ENCODE measurements around the gene HS3ST3B1.

HS3ST3B1 gene

DNA sequence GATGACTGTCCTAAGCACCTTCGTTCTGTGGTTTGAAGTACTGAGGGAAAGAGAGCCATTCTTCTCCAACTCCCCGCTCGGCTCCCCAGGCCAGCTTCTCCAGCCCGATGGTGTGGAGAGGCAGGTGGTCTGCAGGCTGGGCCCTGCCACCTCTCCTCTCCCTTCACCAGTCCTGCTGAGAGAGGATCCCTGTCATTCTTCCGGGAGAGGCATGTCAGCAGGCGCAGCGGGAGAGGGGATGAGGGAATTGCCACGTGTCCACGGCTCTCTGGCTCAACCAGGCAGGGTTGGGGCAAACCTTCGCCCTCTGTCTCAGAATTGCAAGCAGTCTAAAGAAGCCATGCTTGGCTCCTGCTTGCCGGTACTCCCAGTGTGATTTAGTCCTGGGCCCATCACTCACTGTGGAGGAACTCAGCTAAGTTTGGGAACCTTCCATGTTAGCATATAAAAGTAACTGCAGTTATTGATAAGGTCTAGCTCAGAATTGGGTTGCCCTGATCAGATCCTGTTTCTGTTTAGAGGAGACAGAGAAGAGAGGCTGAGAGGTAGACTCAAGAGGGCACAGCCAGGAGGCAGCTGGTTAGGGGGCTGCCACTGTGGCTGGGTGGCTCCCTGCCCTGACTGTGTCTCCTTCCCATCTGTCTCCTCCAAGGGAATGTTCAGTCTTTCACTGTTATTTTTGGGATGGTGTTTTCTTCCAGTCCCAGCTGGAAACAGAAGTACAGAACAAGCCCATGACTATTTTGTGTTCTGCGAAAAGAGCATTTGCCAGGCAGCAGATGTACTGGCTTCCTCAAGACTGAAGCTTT, 17.4 kb downstream of the HS3ST3B1 start:
- H3K27ac ChIP-seq = no peak overlapping the region
- DNase-seq = no peak
- H3K9me3 ChIP-seq = no peaks in the 10 kb centered on the region
- TF ChIP-seq, protein P1, sequence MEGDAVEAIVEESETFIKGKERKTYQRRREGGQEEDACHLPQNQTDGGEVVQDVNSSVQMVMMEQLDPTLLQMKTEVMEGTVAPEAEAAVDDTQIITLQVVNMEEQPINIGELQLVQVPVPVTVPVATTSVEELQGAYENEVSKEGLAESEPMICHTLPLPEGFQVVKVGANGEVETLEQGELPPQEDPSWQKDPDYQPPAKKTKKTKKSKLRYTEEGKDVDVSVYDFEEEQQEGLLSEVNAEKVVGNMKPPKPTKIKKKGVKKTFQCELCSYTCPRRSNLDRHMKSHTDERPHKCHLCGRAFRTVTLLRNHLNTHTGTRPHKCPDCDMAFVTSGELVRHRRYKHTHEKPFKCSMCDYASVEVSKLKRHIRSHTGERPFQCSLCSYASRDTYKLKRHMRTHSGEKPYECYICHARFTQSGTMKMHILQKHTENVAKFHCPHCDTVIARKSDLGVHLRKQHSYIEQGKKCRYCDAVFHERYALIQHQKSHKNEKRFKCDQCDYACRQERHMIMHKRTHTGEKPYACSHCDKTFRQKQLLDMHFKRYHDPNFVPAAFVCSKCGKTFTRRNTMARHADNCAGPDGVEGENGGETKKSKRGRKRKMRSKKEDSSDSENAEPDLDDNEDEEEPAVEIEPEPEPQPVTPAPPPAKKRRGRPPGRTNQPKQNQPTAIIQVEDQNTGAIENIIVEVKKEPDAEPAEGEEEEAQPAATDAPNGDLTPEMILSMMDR (IDR thresholded peaks at IDR 0.05) = no peak
- H3K36me3 ChIP-seq = no peaks in the 10 kb centered on the region
- no peaks in the 10 kb centered on the region for H3K4me1 ChIP-seq
- peaks cover 0 to 33% of the 10 kb centered on the region in 2 donors for H3K27me3 ChIP-seq
- intact Hi-C loops (cut with DNase I; ENCODE audit: low total_unique reads) = no loop called here
- H3K4me3 ChIP-seq = no peak overlapping the region

DNA sequence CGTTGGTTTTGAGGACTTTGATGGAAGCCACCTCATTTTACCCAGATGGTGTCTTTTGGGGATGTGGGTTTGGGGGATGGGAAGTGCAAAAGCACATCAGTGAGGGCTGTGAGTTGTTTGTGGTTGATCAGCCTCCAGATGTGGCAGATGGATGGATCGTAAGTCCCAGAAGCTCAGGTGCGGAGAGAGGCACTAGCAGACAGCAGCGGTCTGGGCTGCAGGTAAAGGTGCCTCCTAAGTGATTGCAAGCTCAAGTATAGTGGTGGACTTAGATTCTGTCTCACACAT, 18.0 kb downstream of the HS3ST3B1 start:
- TF ChIP-seq, protein P1 (IDR thresholded peaks at IDR 0.05) = no peak
- intact Hi-C loops (cut with DNase I; ENCODE audit: low total_unique reads) = no loop called here
- no peak for DNase-seq
- Histone ChIP-seq H3K4me1 (no peaks in the 10 kb centered on the region), H3K4me3 (no peak overlapping the region), H3K36me3 (no peaks in the 10 kb centered on the region), H3K27ac (no peak overlapping the region), H3K9me3 (no peaks in the 10 kb centered on the region), H3K27me3 (peaks cover 0 to 32% of the 10 kb centered on the region in 2 donors)

DNA sequence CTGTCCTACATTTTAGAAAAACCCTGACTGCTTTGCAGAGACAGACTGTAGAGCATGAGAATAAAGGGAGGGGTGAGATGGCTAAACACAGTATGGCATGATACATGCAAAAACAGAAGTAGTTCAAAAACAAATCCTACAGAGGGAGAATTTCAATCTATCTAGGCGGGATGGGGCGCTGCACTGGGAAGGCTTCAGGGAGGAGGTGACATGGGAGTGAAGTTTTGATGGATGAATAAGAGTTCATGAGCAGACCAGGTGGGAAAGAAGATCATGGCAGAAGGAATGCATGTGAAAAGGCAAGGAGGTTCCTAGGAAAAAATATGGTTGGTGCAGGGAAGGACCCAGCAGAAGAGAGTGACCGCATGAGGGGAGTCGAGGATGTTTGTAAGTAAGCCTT, 19.2 kb downstream of the HS3ST3B1 start:
- Histone ChIP-seq H3K4me1 (no peaks in the 10 kb centered on the region), H3K4me3 (no peak overlapping the region), H3K9me3 (no peaks in the 10 kb centered on the region), H3K27me3 (peaks cover 0 to 32% of the 10 kb centered on the region in 2 donors), H3K36me3 (no peaks in the 10 kb centered on the region), H3K27ac (no peak overlapping the region)
- intact Hi-C loops (cut with DNase I; ENCODE audit: low total_unique reads) = no loop called here
- TF ChIP-seq, protein P1 (IDR thresholded peaks at IDR 0.05) = no peak
- no peak for DNase-seq

DNA sequence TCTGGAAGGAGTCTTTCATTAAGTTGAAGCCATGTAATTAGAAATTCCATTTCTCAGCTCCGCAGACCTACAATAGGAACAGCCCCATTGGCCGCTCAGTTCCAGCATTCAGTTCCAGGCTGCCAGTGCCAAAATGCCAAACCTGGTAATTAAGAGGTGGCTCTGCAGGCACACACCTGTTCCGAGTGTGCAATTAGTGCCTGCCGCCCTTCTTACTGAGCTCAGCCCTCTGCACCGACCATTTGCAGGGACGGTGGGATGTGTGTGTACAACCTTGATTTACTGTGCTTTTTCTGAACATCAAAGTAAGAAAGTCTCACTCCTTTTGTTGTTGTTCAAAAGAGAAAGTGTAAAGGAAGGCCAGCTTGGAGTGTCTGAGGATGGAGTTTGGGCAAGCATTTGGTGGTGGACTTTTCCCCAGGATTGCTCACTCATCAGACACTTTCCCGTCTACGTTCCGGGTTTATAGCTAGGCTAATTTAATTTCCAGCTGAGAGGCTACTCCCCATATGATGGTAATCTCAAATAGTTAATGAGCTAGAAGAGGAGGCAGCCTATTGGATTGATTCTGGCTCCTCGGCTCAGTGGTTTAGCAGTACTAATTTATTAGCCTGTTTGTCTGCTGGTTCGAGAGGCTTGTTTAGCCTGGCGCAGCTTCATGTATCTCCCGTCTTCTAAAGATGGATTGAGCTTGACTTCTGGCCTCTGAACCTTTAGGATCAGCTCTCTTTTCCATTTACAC, 20.0 kb downstream of the HS3ST3B1 start:
- peaks cover 0 to 32% of the 10 kb centered on the region in 2 donors for H3K27me3 ChIP-seq
- no peak overlapping the region for H3K4me3 ChIP-seq
- TF ChIP-seq, protein P1 (IDR thresholded peaks at IDR 0.05) = no peak
- no peaks in the 10 kb centered on the region for H3K4me1 ChIP-seq
- intact Hi-C loops (cut with DNase I; ENCODE audit: low total_unique reads) = no loop called here
- H3K9me3 ChIP-seq = no peaks in the 10 kb centered on the region
- no peak for DNase-seq
- no peaks in the 10 kb centered on the region for H3K36me3 ChIP-seq
- no peak overlapping the region for H3K27ac ChIP-seq

DNA sequence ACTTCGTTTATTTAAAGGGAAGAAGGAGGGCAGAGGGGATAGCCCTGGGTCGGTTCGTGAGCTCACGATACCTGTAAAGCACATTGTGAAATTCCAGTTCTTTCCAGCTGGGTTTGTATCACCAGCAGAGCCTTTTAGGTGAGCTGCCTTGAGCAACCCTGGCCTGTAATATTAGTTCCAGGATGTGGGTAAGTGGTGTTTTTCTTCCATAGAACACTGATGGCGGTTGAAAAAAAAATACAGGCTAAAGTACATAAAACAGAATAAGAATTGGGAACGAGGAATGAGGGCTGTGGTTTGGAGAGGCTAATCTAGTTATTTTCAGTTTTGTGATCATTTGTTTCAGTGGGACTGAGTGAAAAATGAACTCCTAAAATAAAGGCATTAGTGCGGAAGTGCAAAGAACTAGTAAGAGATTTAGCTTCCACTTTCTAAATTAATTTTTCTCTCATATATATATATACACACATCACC, 20.6 kb downstream of the HS3ST3B1 start:
- Histone ChIP-seq H3K36me3 (no peaks in the 10 kb centered on the region), H3K27ac (no peak overlapping the region), H3K9me3 (no peaks in the 10 kb centered on the region), H3K27me3 (peaks cover 0 to 32% of the 10 kb centered on the region in 2 donors), H3K4me3 (no peak overlapping the region), H3K4me1 (no peaks in the 10 kb centered on the region)
- TF ChIP-seq, protein P1 (IDR thresholded peaks at IDR 0.05) = no peak
- intact Hi-C loops (cut with DNase I; ENCODE audit: low total_unique reads) = no loop called here
- no peak for DNase-seq

Measured in tibial artery (tissue), 4 donors.